Neural progenitor cell (in vitro differentiated cells): Measurements from ENCODE around the gene KCMF1.

Experiments
- EZH2 ChIP-seq: fragments of 200-600 bp; sonication (generic); IDR thresholded peaks from 2 replicates; pipeline ENCODE4 v1.6.1; 2017; ENCODE audit warnings: antibody characterized with exemption, mild to moderate bottlenecking, moderate library complexity
- TF ChIP-seq, protein P1 (sequence below): fragments of 200-600 bp; sonication (generic); IDR thresholded peaks from 2 replicates; pipeline ENCODE4 v1.5.1; 2017; ENCODE audit warnings: antibody characterized with exemption, mild to moderate bottlenecking

DNA sequence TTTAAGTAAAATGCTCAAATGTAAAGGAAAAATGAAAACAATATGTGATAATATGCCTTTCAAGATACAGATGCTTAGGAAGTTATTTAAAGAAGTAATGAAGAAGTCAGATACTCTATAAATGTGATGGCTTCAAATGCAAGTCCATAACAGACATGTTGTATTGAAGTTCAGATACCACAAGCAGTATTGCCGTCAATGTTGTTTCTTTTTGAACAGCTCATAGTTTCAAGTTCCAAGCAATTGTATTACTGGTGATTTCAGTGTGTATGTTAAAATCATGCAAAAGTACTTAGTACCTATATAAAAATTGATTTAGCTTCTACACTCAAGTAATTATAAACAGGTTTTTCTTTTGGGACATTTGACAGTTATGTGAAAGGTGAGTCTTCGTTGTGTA is 24.9 kb downstream of the KCMF1 start:
- TF ChIP-seq, protein P1, sequence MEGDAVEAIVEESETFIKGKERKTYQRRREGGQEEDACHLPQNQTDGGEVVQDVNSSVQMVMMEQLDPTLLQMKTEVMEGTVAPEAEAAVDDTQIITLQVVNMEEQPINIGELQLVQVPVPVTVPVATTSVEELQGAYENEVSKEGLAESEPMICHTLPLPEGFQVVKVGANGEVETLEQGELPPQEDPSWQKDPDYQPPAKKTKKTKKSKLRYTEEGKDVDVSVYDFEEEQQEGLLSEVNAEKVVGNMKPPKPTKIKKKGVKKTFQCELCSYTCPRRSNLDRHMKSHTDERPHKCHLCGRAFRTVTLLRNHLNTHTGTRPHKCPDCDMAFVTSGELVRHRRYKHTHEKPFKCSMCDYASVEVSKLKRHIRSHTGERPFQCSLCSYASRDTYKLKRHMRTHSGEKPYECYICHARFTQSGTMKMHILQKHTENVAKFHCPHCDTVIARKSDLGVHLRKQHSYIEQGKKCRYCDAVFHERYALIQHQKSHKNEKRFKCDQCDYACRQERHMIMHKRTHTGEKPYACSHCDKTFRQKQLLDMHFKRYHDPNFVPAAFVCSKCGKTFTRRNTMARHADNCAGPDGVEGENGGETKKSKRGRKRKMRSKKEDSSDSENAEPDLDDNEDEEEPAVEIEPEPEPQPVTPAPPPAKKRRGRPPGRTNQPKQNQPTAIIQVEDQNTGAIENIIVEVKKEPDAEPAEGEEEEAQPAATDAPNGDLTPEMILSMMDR: no peak
- TF ChIP-seq EZH2: no peak
